Smooth muscle cell of the umbilical artery (primary cell): ENCODE measurements around the gene RNF114. TPM values are rescaled to one million over a fixed set of nuclear protein-coding genes. Genes with fewer than 3 reads are reported as not detected.

Source experiments
- total RNA-seq: library from RNA; depleted of rRNA; stranded (reverse); fragments of >200 nt; gene quantifications from 2 replicates; pipeline ENCODE4 v1.2.3, GENCODE V29; 2014

The RNF114 gene
- total RNA-seq, result 91.7 and 124 TPM in 2 replicates

DNA sequence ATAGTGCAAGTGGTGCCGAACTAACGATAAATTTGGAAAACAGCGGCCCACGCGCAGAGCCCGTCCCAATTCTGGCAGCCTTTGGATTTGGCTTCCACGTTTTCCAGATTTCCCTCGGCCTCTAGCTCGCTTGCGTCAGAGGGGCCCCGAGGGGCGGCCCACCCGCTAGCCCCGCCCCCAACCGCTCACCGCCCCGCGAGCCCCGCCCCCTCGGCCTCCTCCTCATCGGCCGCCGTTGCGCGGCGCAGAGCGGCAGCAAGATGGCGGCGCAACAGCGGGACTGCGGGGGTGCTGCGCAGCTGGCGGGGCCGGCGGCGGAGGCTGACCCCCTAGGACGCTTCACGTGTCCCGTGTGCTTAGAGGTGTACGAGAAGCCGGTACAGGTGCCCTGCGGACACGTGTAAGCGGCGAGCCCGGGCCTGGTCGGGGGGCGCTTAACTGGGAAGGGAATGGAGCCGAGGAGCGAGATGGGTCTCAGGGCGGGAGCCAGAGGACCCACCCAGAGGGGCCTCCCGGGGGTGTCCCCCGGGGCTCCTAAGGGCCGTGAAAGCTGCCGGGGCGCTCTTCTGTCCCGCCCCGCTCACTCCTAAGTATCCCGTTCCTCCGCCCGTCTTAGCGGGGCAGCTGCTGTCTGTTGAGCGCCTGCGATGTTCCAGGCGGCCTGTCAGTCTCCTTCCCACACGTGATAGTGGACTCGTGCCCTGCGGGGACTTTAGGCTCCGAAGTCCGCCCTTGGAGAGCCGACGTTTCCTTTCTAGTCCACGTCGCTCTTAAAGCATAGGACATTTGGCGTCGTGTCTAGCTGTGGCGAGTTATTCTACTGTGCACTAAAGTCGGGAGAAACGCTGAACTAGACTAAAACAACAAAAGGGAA is at the start of gene RNF114:
Gene RNF114 (plus strand): TSS at position 245 of the 874 bp plus-strand sequence. CDS start 16 bp downstream, at position 261.

DNA sequence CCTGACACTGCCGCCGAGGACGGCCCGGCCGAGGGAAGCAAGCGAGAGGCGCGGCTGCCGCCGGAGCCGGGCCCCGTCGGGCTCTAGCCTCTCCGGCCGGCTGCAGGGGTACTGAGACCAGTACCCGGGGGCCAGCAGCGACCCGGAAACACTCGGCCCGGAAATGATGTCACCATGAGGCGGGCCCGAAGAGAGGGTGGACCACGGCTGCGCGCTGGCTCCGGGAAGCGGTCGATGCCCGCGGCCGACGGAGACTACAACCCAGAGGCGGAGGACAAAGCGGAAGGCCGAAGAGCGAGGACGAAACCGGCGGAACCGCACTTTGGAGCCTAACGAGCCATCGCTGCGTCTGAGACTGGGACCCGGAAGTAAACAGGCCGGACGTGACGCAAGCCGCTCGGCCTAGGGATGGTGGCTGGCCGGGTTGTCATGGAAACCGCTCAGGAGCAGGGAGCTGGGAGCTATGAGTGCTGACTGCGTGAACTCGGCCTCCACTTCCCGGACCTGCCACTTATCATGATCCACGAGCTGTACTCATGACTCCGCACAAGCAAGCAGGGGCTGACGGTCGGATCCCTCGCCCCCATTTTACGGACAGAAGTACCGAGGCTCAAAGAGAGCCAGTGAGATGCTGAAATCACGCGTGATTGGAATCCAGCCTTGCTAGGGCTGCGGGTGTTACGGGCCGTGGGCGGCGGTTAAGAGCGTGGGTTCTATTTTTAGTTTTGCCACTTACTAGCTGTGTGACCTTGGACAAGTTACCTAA is 20.6 kb upstream of the RNF114 start, which contains the start of gene SPATA2:
Gene SPATA2 (minus strand): TSS at position 150 of the 766 bp plus-strand sequence. CDS start 7,039 bp downstream, outside the sequence.

DNA sequence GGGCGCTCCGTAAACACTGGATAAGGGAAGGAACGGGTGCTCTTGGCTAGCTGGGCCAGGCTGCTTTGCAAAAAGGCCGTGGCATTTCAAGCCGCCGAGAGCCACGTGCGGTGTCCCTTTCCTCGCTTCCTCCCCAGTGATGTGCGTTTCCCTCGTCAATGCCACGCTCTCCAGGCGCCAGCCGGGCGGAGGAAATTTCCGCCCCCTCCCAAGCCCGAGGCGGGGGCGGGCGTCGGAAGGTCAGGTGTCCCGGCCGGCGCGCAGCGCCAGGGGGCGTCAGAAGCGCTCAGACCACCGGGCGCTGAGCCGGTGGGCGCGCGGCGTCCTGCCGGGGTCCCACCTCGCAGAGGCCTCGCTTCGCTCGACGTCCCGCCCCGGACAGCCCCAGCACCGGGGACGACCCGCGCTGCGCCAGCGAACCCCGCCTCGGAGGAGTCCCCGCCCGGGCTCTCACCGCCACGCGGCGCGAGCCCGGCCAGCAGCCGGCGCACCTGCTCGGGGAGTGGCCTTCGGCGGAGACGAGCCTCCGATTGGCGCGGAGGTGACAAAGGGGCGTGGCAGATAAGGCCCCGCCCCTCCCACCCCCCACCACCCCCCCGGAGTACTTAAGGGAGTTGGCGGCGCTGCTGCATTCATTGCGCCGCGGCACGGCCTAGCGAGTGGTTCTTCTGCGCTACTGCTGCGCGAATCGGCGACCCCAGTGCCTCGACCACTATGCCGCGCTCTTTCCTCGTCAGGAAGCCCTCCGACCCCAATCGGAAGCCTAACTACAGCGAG is 46.3 kb downstream of the RNF114 start, which contains the start of gene SNAI1:
Gene SNAI1 (plus strand): TSS at position 635 of the 777 bp plus-strand sequence. CDS start 80 bp downstream, at position 715.

Other genes with a start within 250 kb of the RNF114 start
- gene B4GALT5, start 222.5 kb upstream of the RNF114 start, total RNA-seq, result 66.3 and 78.1 TPM in 2 replicates
- 5.3 and 9.1 TPM in 2 replicates for gene SLC9A8, start 123.6 kb upstream of the RNF114 start, total RNA-seq
- gene SPATA2, start 20.9 kb upstream of the RNF114 start, total RNA-seq, result 1.8 and 3.0 TPM in 2 replicates
- 0.30 and 0.69 TPM in 2 replicates for gene SNAI1, start 46.6 kb downstream of the RNF114 start, total RNA-seq
- 35.6 and 74.7 TPM in 2 replicates for gene UBE2V1, start 176.8 kb downstream of the RNF114 start, total RNA-seq
- gene PEDS1, start 217.3 kb downstream of the RNF114 start, total RNA-seq, result 15.3 and 15.4 TPM in 2 replicates